Measurements from ENCODE around the gene PIK3R1. TPM values are rescaled to one million over a fixed set of nuclear protein-coding genes. Genes with fewer than 3 reads are reported as not detected.

The PIK3R1 gene
- total RNA-seq, 3 donors from 2014 or later = 66.7 to 197 (median 74.9) TPM

- H3K4me3 ChIP-seq = no peak overlapping the region
- no peak for ATAC-seq
- no peaks in the 10 kb centered on the region for H3K36me3 ChIP-seq (ENCODE audit: low read depth)
- intact Hi-C loops (cut with DNase I, micrococcal nuclease) = no loop called here
- TF ChIP-seq CTCF (IDR thresholded peaks at IDR 0.05) = no peak
- no peak for DNase-seq
- no peaks in the 10 kb centered on the region for H3K9me3 ChIP-seq
- peaks cover 24% of the 10 kb centered on the region for H3K4me1 ChIP-seq (ENCODE audit: low read depth)
These were observed 25.2 kb downstream of the PIK3R1 start for GRCh38 chr5:68240771-68241170.

- peak; percentile 7 for ATAC-seq
- TF ChIP-seq CTCF (IDR thresholded peaks at IDR 0.05) = no peak
- Histone ChIP-seq H3K4me3 (no peak overlapping the region), H3K9me3 (no peaks in the 10 kb centered on the region), H3K4me1 (ENCODE audit: low read depth) (peaks cover 17% of the 10 kb centered on the region), H3K36me3 (ENCODE audit: low read depth) (no peaks in the 10 kb centered on the region)
- no peak for DNase-seq
- intact Hi-C loops (cut with DNase I, micrococcal nuclease) = no loop called here
These were observed 27.2 kb downstream of the PIK3R1 start for GRCh38 chr5:68242743-68243142.

- no peaks in the 10 kb centered on the region for H3K9me3 ChIP-seq
- ATAC-seq (no peak), DNase-seq (no peak)
- H3K4me1 ChIP-seq (ENCODE audit: low read depth) = peaks cover 17% of the 10 kb centered on the region
- intact Hi-C loops (cut with DNase I, micrococcal nuclease) = no loop called here
- TF ChIP-seq CTCF (IDR thresholded peaks at IDR 0.05) = no peak
- H3K36me3 ChIP-seq (ENCODE audit: low read depth) = no peaks in the 10 kb centered on the region
- no peak overlapping the region for H3K4me3 ChIP-seq
These were observed 27.7 kb downstream of the PIK3R1 start for GRCh38 chr5:68243251-68243650.

GRCh38 chr5:68243681-68244080, 28.1 kb downstream of the PIK3R1 start:
- Histone ChIP-seq H3K4me1 (ENCODE audit: low read depth) (peaks cover 17% of the 10 kb centered on the region), H3K9me3 (no peaks in the 10 kb centered on the region), H3K36me3 (ENCODE audit: low read depth) (no peaks in the 10 kb centered on the region), H3K4me3 (no peak overlapping the region)
- no peak for DNase-seq
- no peak for TF ChIP-seq CTCF (IDR thresholded peaks at IDR 0.05)
- intact Hi-C loops (cut with DNase I, micrococcal nuclease) = no loop called here
- no peak for ATAC-seq

- Histone ChIP-seq H3K36me3 (ENCODE audit: low read depth) (no peaks in the 10 kb centered on the region), H3K4me3 (no peak overlapping the region), H3K9me3 (no peaks in the 10 kb centered on the region), H3K4me1 (ENCODE audit: low read depth) (peaks cover 7% of the 10 kb centered on the region)
- intact Hi-C loops (cut with DNase I, micrococcal nuclease) = no loop called here
- ATAC-seq (no peak), DNase-seq (no peak)
- no peak for TF ChIP-seq CTCF (IDR thresholded peaks at IDR 0.05)
These were observed 29.8 kb downstream of the PIK3R1 start for GRCh38 chr5:68245319-68245718.

GRCh38 chr5:68246802-68247201, 31.2 kb downstream of the PIK3R1 start:
- intact Hi-C loops (cut with DNase I, micrococcal nuclease) = no loop called here
- Histone ChIP-seq H3K9me3 (no peaks in the 10 kb centered on the region), H3K36me3 (ENCODE audit: low read depth) (no peaks in the 10 kb centered on the region), H3K4me1 (ENCODE audit: low read depth) (peaks cover 22% of the 10 kb centered on the region), H3K4me3 (no peak overlapping the region)
- ATAC-seq = no peak
- no peak for TF ChIP-seq CTCF (IDR thresholded peaks at IDR 0.05)
- DNase-seq = no peak
